Activated CD8-positive, alpha-beta memory T cell treated with anti-CD3 and anti-CD28 coated beads for 4 hours (primary cell): ENCODE measurements around the gene SOX13.
A peak's percentile ranks its signal among the peaks of the same experiment; 100 is the strongest.

ENCODE experiments used
- DNase-seq, 2 donors: peaks; one replicate each; pipeline ENCODE4 v3.0.0-alpha.2; 2020; ENCODE audit warnings: low read depth in 2 of 2

The SOX13 gene

DNA sequence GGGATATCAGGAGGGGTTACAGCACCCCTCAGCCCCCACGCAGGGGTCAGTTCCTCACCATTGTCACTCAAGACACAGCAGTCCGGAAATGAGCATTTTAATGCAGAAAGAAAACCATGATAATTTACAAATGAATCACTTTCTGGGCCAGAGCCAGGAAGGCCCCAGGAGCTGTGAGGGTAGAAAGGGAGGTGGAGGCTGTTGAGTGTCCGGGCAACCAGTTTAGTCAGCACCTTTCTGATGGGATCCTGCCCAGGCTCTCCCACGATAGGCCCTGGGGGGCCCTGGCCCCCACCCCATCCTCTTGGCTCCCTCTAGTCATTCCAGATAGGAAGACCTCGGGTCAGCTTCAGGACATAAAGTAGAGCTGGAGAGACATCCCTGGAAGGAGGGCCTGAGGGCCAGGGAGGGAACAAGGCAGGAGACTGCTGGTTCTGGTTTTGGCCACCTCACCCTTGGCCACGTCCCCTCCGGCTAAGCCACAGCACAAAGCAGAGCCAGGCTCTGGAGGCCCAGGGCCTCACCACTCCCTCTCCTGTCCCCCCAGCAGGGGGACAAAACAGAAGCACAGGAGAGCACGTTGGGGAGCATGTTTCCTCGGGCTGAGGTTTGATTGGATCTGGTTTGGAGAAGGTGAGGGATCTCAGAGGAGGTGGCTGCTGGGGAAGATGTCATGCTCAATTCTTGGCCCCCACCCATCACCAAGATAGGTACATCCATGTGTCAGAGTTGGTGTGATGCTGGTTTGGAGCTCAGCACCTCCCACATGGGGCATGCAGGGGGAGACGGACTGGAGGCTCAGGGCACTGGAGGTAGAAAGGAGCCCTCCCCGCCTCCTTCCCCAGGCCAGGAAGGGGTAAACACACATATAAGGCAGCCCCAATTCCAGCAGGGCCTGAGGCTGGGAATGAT lies 58.3 kb downstream of the SOX13 start:
- no peak for DNase-seq

DNA sequence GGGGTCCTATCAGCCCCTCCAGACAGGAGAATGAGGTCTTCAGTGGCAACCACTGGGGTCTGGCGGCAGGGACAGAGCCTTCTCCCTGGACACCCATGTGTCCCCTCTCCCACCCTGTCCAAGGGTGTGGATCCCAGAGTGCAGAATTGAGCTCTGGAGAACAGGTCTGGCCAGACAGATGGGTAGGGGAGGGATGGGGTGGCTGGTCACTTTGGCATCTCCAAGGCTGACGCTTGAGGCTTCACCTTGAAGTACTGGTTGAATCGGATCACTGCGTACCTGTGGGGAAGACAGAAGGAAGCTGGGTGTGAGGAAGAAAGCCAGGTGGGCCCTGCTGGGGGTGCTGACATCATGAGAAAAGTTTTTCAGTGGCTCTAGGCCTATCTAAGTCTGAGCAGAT lies 59.1 kb downstream of the SOX13 start:
- no peak for DNase-seq

DNA sequence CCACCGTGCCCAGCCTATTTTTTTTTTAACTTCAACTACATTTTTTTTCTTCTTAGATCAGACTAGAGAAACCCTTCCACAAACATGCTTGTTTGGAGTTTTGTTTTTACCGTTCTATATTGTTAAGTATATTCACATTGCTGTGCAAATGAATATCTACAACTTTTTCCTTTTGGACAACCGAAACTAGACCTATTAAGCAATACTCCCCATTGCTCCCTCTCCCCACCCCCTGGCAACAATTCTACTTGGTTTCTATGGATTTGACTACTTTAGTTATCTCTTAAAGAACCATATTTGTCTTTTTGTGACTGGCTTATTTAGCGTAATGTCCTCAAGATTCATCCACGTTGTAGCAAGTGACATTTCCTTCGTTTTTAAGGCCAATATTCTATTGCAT lies 59.8 kb downstream of the SOX13 start:
- no peak for DNase-seq

DNA sequence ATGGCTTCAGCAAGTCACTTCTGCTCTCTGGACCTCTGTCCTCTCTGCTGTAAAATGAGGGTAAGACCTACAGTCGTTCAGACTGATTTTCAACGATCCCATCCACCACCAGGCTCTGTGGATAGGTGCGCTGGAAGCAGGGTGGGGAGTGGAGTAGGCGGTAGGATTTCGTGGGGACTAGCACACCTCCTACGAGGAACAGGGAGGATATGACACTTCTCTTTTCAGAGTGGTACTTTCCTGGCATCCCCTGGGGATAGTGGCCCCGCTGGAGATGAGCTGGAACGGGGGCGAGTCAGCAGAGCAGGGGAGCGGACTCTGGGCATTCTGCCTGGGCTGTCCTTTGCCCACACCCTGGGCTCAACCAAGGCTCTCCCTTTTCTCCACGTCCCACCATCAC lies 61.2 kb downstream of the SOX13 start:
- no peak for DNase-seq

DNA sequence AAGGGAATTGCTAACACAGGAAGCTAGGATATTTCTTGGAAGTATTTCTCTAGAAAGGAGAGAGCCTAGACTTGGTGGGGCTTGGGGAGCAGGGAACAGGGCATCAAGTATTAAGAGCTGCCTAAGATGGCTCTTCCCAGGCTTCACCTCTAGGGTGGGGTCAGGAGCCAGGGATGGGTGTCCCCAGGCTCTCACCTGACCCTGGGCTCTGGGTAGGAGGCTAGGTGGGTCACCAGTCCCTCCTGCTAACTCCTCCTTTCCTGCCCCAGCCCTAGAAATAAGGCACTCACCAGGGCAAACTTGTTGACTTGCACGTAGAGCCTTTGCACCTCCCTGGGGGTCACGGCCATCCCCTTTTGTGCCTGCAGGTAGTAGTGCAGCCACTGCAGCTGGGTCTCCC lies 63.9 kb downstream of the SOX13 start:
- DNase-seq: no peak

DNA sequence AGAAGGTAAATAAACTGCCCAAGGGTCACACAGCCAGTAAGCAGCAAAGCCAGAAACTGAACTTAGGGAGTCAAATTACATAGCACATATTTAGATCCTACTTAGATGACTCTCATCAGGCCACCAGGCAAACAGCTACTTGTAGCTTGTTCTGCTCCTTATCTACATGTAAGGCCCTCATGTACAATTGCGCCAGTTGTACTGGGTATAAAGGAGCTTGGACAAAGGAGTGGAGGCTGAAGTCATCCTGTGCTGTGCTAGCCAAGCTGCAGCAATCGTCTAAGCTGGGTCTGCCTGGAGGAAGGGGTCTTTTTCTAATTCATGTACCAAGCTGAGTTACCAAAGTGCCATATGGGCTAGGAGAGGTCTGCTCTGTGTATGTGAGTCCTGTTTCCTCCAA lies 66.2 kb downstream of the SOX13 start:
- DNase-seq: no peak

DNA sequence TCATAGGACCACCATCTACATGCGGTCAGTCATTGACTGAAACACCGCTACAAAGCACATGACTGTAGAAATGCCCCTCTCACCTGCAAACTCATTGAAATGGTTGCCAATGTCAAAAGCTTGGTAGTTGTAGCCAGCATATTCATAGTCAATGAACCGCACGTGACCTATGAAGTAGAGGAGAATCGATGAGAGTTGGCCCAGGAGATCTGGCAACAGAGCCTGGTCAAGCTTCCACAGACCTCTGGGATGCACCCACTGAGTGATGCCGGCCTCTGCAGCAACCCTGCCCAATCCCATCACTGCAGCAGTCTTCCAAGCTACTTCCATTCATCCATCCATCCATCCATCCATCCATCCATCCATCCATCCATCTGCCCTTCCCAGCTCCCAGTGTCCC lies 67.0 kb downstream of the SOX13 start:
- no peak for DNase-seq

DNA sequence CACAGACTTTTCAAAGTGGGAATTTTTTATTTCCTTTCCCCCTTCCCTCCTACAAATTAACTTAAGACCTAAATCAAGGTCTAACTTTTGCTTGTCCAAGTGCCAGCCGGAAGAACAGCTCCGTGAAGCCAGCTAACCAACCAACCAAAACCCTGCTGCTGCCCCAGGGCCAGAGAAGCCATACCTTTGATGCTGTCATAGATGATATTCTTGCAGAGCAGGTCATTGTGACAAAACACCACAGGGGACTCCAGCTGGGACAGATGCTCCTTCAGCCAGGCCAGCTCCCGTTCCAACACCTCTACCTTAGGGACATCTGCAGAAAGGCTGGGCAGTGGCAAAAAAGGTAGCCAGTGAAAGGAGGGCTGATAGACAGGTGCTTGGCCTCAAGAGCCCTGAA lies 68.2 kb downstream of the SOX13 start:
- no peak for DNase-seq

DNA sequence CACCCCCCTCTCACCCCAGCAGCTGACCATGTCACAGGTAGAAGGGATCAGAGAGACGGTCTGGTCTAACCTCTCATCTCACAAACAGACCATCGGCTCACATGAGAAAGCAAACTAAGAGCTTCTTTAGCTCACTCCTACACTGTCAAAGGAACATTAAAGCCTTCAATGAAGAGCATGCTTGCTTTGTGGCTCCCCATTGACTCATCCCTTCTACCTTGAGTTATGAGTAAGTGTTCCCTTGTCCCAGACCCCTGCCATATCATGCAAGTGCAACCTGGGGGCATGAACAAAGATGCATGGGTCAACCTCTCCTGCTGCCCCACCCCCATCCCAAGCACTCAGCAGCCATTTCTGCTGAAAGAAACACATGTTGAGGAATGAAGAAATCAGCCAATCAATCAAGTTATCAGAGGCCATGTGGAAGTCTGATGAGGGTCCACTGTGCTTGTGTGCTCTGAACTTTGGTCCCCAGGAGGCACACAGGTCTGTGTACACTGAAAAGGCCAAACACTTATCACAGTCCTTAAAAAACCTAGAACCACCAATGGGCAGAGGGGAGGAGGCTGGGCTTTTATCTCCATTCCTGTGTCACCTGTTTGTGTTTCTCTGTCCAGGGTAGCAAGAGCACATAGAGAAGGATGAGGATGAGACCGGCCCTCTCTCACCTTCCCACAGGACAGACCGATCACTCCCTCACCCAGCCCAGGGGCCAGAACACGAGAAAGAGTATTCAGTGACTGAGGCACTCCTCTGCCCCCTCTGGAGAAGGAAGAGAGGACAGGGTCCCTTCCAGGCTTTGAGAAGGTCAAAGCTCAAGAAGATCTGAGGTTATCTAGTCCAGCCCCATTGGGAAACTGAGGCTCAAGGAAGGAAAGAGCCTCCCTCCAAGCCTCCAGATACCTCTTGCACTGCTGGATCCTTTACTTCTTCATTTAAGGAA lies 69.4 kb downstream of the SOX13 start:
- DNase-seq: no peak

DNA sequence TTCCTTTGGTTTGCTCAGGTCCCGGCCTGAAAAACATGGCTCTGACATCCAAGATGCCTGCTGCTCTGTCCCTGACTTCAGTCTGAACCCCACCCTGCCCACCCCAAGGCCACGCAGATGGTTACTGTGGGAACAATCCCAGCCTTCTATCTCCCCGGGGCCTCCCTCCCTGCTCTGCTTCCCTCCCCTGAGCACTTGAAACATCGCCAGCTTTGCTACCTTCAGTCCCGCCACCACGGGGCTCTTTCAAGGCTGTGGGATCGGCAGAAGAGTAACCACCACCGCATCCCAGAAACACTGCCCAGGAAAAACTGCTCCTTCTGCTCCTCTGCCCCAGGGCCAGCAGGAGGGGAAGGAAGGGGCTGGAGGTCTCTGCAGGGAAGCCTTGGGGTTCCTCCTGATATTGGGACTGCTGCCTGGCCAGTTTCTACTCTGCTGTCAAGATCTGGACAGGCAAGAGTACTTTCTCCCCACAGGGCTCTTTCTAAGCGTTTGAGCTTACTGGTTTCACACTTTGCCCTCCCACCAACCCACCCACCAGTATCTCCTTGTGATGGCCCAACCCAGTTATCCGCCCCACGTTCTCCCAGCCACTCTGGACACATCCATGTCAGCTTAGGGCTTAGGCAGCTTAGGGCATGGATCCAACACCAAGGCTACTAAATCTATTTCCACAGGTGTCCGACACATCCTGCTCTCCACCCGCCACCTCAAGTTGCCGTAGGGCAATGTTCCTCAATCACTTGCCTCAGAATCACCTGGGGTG lies 70.5 kb downstream of the SOX13 start:
- no peak for DNase-seq

DNA sequence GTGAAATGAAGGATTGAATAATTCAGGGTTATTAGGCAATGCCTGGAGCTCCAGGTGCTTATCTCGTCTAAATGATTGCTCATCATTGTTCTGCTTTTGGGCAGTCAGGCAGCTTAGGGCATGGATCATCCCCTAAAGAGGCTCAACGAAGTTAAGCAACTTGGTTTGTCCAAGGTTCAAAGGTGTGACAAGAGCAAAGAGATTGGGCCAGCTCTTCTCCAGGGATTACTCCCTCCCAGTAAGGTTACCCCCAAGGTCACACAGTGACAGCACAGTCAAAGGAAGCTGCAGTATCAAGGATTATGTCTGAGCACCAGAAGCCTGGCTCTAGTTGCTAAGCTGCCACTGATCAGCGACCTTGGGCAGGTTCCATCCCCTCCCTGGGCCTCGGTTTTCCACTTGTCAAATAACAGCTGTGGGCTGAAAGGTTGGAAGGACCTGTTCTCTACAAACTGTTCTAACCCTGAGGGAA lies 72.2 kb downstream of the SOX13 start:
- no peak for DNase-seq

DNA sequence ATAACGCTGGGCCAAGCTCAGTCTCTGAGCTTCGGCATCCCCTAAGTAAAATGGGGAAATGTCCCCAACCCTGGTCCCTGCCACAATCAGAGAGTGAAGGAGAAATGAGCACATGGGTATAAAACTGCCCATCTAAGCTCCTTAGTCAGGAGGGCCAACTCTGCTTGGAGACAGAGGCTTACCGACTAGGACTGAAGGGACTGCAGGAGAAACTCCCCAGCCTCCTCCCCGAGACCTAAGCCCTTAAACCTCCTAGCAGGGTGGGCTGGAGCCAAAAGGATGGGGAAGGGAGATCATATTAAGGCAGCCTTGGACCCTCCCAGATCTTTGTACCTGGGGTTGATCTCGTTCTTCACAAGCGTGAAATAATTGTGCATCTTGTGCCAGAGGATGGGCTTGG lies 73.4 kb downstream of the SOX13 start:
- DNase-seq: no peak

DNA sequence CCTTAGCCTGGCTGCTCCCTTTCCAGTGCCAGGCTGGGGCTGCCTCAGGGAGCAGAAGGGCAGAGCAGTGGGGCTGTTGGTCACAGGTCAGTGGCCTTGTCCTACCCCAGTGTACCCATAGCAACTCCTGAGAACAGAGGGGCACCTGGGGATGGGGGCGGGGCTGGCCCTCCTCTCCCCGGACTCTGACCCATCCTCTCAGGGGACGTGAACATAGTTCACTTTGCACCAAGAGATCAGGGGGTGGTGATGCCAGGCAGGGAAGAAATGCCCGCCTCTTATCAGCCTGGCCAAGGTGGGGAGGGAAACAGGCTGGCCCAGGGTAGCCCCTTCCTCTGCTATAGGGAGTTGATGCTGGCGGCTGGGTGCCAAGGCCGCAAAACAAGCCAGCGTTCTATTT lies 74.0 kb downstream of the SOX13 start:
- DNase-seq: no peak

DNA sequence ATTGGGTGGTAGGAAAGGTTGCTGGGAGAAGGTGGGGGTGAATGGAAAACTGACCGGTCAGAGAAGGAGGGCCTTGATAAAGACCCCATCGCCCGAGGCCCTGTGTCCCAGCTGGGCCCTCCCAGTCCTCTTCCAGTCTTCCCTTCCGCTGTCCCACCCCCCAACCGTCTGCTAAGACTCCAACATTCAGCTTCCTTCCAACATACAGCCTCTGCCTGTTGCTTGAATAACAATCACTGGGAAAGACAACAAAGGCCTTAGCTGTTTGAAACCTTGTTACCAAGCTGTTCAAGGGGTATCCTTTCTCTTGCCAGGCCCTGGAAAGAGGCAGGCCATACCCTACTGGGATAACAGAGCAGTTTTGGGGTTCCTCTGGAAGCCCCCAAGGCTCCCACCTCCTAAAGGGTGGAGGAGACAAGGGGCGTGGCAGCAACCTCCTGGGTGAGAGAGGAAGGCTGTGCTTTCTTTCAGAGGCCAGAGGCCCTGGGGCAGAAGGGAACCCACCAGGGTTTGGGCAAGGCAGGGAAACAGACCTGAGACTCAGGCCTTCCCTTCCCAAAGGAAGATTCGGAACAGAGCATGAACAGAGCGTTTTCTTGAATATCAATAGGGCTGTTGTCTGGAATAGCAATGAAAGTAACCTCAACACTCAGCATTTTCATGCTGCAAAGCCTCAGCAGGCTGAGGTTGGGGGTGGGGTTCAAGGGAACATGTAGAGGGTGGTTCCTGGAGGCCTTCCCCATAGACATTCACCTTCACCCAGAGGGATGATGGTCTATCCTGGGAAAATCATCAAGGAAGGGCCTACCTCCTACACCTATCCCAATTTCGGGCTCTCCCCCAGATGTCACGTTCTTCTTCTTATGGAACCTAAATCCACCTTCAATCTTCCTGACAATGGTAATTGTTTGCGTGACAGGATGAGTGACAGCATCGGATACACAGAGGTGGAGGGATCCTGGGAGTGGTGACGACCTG lies 74.8 kb downstream of the SOX13 start:
- no peak for DNase-seq

DNA sequence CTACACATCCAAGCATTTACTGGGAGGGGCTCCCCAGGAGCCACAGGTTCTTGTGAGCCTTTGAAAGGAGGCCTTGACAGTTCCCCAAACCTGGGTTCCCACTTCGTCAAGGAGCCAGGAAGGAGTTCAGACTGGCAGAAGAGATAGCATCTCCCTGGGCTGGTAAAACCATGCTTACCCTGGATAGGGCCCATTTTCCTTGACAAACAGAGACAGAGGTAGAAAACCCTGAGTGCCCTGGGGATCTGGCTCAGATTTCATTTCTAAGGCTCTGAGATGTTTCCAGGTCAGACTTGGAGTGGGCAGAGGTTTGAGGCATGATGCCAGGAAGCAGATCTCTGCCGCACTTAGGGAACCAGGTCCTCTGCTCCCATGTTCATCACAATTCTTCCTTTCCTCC lies 76.2 kb downstream of the SOX13 start:
- DNase-seq: no peak

DNA sequence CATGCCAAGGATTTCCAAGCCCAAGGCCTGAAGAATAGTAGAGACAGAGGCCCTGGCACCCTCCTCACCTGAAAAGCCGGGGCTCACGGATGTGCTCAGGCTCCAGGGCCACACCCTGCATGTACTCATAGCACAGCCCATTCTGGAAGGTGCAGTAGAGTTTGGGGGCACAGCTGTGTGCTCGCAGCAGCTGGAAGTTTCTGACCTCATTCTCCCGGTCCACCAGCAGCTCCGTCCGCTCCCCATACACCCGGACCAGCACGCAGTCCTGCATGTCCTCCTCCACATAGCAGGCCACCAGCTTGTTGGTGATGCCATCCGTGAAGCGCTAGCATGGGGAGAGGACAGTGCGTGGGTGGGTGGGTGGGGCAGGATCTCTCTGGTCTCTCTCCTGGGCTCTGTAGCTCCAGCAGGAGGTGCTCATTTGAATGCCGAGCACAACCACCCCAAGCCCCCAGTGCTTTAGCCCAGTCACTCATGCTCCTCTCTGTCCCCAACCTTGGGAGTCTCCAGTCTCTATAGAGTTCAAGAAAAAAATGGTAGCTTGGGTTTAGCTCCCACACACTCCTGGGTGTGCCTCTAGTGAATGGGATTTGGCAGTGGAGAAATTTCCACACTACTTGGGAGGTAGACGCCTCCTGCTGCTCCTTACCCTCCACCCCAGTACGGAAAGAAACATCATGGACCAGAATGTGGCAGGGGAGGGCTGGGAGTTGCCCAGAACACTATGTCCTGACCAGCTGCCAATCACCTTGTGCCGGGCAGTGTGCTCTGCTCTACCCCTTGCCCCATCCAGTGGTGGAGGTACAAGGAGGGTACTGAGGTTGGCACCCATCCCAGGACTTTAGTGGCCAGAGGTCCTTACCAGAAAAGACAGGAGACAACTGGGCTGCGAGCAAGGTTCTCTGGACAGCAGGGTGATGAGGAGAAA lies 77.0 kb downstream of the SOX13 start:
- DNase-seq: no peak

DNA sequence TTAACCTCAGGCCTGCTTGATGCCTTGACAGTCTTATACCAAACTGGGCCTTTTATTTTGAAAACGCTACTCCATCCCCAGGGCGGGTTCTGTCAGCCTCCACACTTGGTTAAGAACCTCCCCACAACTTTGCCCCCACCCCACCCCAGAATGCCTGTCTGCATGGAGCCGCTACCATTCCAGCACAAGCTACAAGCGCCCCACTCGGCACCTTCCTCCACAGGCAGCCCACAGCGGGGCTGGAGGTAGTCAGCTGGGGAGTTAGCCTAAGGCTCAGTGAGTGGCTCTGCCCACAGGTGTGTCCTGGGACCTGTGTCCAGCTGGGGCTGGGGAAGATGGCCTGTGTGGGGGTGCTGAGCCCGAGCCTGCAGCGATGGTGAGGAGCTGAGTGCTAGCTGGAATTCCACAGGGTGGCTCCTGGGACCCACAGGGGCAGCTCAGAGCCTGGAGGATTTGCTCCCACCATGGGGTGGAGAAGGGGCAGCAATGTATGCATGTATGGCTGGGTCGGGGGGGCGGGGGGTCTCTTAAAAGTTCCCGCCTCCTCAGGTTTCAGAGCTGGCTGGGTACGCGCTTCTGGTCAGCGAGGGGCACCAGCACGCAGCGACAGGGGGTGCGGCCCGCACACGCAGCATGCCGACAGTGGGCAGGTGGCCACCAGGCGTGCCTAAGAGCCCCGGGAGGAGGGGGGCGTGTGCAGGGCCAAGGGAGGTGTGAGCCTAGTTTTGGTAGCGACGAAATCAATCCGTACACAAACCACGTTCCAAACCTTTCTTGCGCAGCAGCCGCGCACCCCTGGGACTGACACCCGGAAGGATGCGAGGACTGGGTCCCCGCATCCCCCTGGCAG lies 78.0 kb downstream of the SOX13 start:
- no peak for DNase-seq

DNA sequence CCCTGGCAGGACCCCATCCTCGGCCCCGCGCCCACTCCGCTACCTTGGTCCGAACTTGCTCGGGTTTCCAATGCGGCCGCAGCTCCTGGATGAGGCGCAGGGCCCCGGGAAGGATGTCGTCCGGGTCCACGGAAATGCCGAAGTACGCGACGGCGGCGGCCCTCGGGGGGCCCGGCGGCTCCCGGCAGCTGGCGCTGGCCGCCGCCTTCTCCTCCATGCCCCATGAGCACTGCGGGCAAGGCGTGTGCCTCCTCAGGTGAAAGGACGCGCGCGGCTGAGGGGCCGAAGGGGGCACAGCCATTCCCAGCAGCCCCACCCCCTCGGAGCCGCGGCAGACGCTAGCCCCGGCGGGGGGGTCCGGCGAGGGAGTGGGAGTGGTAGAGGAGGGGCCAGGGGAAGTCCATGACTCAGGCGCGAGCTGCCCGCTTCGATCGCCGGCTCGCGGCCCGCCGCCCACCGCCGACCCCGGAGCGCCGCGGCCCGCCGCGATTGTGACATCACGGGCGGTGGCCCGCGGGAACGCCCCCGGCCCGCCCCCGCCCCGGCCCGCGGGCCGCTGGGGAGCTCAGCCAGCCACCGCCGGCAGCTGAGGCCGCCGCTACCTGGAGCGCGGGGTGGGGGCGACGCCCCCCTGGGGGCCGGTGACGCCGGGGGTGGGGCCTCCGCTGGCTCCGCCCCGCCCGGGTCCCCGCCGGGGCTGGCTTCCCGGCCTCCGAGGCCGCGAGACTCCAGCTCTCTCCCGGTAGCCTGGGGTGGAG lies 78.8 kb downstream of the SOX13 start, which contains the start of gene ETNK2:
ETNK2 (minus strand) TSS at position 493 of the 758 bp plus-strand sequence; CDS start at position 301, 192 bp downstream.
- peak; percentile 26 to 30 for DNase-seq
